Activated CD4-positive, alpha-beta T cell treated with anti-CD3 and anti-CD28 coated beads, Interleukin-2, amount 10 ng/mL, durations not matched to agents 24 days and 14 days (primary cell): ENCODE data around the gene IGF2BP3. TPM values are rescaled to one million over a fixed set of nuclear protein-coding genes. Genes with fewer than 3 reads are reported as not detected.
A peak's percentile ranks its signal among the peaks of the same experiment; 100 is the strongest.
"Not testable (repeated sequence)": the region's sequence is repeated elsewhere in the genome, so short reads cannot be mapped to it uniquely, and the experiment has no call there.

Experiments used
- DNase-seq: peaks from one replicate; pipeline ENCODE4 v3.0.0; 2022
- H3K27ac Mint-ChIP-seq: one replicate; pipeline ENCODE4 v1.8.0; 2022; ENCODE audit warnings: mild to moderate bottlenecking, mixed read lengths
- H3K27me3 Mint-ChIP-seq: one replicate; pipeline ENCODE4 v1.8.0; 2022; ENCODE audit warnings: mixed read lengths
- H3K36me3 Mint-ChIP-seq: one replicate; pipeline ENCODE4 v1.8.0; 2022; ENCODE audit warnings: low read depth, mild to moderate bottlenecking, mixed read lengths
- H3K4me1 Mint-ChIP-seq: one replicate; pipeline ENCODE4 v1.8.0; 2021; ENCODE audit warnings: mixed read lengths
- H3K4me3 Mint-ChIP-seq: one replicate; pipeline ENCODE4 v1.8.0; 2022; ENCODE audit warnings: mild to moderate bottlenecking, moderate library complexity, mixed read lengths
- H3K9me3 Mint-ChIP-seq: one replicate; pipeline ENCODE4 v1.8.0; 2021; ENCODE audit warnings: mixed read lengths
- intact Hi-C: fragments of 100-400 bp; cut with micrococcal nuclease; formaldehyde crosslinking; loops from one replicate; pipeline ENCODE4 v1.15.1; 2023
- total RNA-seq: library from RNA; stranded (reverse); gene quantifications from 2 replicates; pipeline ENCODE4 v1.2.3, GENCODE V29; 2022

Gene IGF2BP3
- total RNA-seq, 1 donor from 2014 or later = 2.2 TPM

DNA sequence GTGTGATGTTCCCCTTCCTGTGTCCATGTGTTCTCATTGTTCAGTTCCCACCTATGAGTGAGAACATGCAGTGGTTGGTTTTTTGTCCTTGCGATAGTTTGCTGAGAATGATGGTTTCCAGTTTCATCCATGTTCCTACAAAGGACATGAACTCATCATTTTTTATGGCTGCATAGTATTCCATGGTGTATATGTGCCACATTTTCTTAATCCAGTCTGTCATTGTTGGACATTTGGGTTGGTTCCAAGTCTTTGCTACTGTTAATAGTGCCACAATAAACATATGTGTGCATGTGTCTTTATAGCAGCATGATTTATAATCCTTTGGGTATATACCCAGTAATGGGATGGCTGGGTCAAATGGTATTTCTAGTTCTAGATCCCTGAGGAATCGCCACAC is 72.2 kb downstream of the IGF2BP3 start:
- H3K9me3 Mint-ChIP-seq, intact Hi-C loops, H3K4me1 Mint-ChIP-seq, H3K27ac Mint-ChIP-seq, DNase-seq, H3K4me3 Mint-ChIP-seq, H3K27me3 Mint-ChIP-seq, H3K36me3 Mint-ChIP-seq: not testable (repeated sequence)

DNA sequence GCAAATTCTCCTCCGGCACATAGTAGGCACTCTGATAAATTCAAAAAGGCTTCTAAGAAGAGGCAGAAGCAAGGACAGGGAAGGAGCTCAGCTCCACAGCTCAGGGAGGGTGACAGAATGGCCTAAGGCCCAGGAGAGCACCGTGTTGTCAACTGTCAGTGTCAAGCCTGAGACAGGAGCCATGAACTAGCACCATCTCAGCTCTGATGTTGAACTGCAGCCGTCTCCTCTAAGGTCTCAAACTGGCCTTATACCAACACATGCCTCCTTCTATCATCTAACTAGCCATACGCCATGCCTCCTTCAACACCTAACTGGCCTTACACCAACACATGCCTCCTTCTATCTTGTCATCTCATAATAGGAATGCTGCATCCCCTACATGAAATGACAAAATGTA is 73.0 kb downstream of the IGF2BP3 start:
- Mint-ChIP-seq H3K36me3 (no peaks in the 10 kb centered on the region), H3K27ac (no peak overlapping the region), H3K9me3 (no peaks in the 10 kb centered on the region), H3K27me3 (peaks cover 7% of the 10 kb centered on the region), H3K4me3 (no peak overlapping the region), H3K4me1 (peaks cover 4% of the 10 kb centered on the region)
- intact Hi-C loops = no loop called here
- no peak for DNase-seq

DNA sequence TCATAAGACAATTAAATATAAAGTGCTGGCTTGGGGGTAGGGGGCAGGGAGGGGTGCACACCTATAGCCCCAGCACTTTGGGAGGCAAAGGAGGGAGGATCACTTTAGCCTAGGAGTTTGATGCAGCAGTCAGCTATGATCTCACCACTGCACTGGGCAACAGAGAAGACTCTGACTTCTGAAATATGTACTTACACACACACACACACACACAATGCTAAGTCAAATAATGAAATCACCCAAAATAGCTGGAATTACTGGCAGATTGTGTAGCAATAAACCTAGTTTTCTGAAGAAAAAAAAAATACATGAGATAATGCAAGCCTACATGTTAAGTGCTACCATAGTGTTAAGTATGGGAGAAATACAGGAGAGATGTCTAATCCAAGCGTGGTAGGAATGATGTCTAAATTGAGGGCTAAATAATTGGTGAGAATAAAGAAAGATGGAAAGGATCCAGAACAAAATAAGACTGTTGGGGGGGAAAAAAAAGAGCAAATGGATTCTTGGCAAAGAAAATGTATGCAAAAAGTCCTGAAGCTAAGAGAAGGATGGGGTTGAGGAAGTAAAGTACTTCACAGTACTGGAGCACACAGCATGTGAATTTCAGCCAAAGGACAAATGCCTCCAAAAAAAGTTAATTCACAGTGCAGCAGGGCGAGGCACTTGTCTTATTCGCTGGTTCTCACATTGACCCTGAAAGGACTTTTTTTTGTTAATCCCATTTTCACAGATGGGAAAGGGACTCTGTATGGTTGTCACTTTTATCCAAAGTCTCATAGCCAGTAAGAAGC is 73.9 kb downstream of the IGF2BP3 start:
- DNase-seq = no peak
- H3K27ac Mint-ChIP-seq = peak overlapping the region; percentile 14
- H3K36me3 Mint-ChIP-seq = no peaks in the 10 kb centered on the region
- no peak overlapping the region for H3K4me3 Mint-ChIP-seq
- peaks cover 7% of the 10 kb centered on the region for H3K27me3 Mint-ChIP-seq
- intact Hi-C loops = no loop called here
- no peaks in the 10 kb centered on the region for H3K9me3 Mint-ChIP-seq
- H3K4me1 Mint-ChIP-seq = peaks cover 8% of the 10 kb centered on the region

DNA sequence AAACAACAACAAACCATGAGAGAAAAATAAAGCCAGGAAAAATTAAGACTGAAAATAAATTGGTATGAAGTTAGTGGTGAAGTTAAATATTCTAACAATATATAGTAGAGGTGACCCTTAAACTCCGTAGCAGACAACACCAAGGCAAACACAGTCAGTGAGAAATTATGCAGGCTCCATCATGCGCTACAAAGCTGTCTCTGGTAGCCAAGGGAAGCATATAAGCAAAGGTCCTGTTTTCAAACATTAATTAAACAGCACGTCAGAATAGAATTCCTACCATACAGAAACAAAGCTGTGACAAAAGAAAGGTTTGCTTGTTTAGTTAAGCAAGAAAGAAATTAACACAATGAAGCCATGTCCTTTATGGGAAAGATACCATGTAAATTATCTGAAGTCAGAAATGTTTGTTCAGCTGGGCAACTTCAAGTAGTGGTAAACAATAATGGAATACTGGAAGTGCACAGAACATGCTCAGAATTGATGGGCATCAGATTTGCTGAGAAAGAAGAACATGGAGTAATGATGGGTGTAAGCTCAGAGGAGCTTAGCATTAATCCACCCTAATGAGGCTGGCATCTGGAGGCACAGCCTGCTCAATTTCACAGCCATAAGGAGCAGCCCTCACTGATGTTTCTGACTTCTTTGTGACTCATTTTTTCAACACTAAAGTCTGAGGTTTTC is 75.7 kb downstream of the IGF2BP3 start:
- no peak for DNase-seq
- H3K4me1 Mint-ChIP-seq = peaks cover 12% of the 10 kb centered on the region
- H3K27ac Mint-ChIP-seq = no peak overlapping the region
- peaks cover 5% of the 10 kb centered on the region for H3K27me3 Mint-ChIP-seq
- H3K36me3 Mint-ChIP-seq = no peaks in the 10 kb centered on the region
- H3K9me3 Mint-ChIP-seq = no peaks in the 10 kb centered on the region
- H3K4me3 Mint-ChIP-seq = no peak overlapping the region
- intact Hi-C loops = no loop called here

DNA sequence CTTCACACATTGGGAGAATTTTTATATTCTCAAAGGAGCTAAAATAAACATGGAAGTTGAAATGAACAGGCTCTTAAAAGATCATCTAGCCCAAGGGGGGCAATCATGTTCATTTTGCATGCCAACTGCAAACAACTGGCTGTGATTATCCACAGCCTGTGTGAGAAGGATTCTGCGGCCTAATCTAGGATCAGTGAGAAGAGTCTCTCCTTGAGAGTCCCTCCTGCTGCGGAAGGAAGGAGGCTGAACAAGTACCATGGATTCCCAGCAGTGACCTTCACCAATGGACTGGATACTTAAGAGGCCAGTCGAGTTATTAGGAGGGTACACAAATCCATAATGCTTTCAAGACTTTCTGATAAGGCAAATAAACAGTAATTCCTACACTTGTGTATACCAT is 76.7 kb downstream of the IGF2BP3 start:
- DNase-seq = no peak
- Mint-ChIP-seq H3K27me3 (peaks cover 6% of the 10 kb centered on the region), H3K27ac (no peak overlapping the region), H3K9me3 (no peaks in the 10 kb centered on the region), H3K4me1 (peaks cover 12% of the 10 kb centered on the region), H3K4me3 (no peak overlapping the region), H3K36me3 (no peaks in the 10 kb centered on the region)
- intact Hi-C loops = no loop called here

DNA sequence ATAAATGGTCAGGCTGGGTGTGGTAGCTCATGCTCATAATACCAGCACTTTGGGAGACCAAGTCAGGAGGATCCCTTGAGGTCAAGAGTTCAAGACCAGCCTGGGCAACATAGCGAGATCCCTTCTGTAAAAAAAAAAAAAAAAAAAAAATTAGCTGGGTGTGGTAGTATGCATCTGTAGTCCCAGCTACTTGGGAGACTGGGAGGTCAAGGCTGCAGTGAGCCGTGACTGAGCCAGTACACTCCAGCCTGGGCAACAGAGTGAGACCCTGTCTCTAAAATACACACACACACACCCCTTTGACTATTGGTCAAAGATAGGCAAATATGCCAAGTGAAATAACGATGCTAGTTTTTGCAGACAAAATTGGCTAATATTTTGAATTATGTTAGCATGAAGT is 80.6 kb downstream of the IGF2BP3 start:
- H3K4me3 Mint-ChIP-seq = no peak overlapping the region
- H3K27me3 Mint-ChIP-seq = peaks cover 13% of the 10 kb centered on the region
- H3K9me3 Mint-ChIP-seq = no peaks in the 10 kb centered on the region
- intact Hi-C loops = no loop called here
- no peak for DNase-seq
- no peaks in the 10 kb centered on the region for H3K36me3 Mint-ChIP-seq
- H3K27ac Mint-ChIP-seq = no peak overlapping the region
- peaks cover 12% of the 10 kb centered on the region for H3K4me1 Mint-ChIP-seq

DNA sequence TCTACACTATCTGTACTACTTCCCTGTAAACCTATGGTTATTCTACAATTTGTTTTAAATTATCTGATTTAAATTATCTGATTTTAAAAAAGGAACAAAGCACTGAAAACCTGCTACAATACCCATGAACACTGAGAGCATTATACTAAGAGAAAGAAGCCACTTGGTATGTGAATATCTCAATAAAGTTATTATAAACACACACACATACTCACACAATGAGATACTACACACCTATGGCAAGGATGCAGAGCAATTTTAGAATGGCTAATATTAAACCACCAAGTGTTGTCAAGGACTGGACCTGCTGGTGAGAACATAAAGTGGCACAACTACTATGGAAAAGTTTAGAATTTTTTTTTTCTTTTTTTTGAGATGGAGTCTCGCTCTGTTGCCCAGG is 82.7 kb downstream of the IGF2BP3 start:
- Mint-ChIP-seq H3K36me3 (no peaks in the 10 kb centered on the region), H3K27me3 (peaks cover 14% of the 10 kb centered on the region), H3K27ac (no peak overlapping the region), H3K4me3 (no peak overlapping the region), H3K9me3 (no peaks in the 10 kb centered on the region), H3K4me1 (peaks cover 19% of the 10 kb centered on the region)
- DNase-seq = no peak
- intact Hi-C loops = no loop called here

DNA sequence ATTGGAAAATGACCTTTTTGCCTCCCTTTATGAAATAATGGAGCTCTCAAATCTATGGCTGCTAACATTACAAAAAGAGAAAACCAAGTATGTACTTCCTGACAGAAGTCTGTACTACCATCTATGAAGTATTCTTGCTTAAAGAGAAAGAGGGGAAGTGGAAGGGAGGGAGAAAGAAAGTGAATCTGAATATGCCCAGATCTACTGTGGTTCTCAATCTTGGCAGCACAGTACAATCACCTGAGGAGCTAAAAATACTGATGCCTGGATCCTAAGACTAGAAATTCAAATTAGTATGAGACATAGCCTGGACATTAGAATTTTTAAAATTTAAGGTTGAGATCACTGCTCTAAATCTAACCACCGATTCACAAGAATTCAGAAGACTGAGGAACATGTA is 85.2 kb downstream of the IGF2BP3 start:
- intact Hi-C loops = no loop called here
- Mint-ChIP-seq H3K27me3 (peaks cover 14% of the 10 kb centered on the region), H3K4me1 (peaks cover 18% of the 10 kb centered on the region), H3K36me3 (no peaks in the 10 kb centered on the region), H3K4me3 (no peak overlapping the region), H3K27ac (no peak overlapping the region), H3K9me3 (no peaks in the 10 kb centered on the region)
- DNase-seq = no peak

DNA sequence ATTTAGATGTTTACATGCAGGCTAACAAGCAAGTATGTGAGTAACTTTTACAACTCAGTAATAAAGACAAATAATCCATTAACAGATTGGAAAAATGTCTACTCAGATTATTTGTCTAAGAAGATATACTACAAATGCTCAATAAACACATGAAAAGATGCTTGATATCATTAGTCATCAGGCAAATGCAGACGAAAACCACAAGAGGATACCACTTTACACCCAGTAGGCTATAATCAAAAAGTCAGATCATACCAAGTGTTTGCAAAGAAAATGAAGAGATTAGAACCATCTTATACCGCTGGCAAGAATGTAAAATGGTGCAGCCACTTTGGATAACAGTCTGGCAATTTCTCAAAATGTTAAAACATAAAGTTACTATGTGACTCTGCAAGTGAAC is 87.1 kb downstream of the IGF2BP3 start:
- H3K4me1 Mint-ChIP-seq = peaks cover 20% of the 10 kb centered on the region
- intact Hi-C loops = no loop called here
- no peaks in the 10 kb centered on the region for H3K9me3 Mint-ChIP-seq
- H3K27me3 Mint-ChIP-seq = peaks cover 10% of the 10 kb centered on the region
- DNase-seq = no peak
- no peak overlapping the region for H3K27ac Mint-ChIP-seq
- H3K36me3 Mint-ChIP-seq = no peaks in the 10 kb centered on the region
- H3K4me3 Mint-ChIP-seq = no peak overlapping the region

DNA sequence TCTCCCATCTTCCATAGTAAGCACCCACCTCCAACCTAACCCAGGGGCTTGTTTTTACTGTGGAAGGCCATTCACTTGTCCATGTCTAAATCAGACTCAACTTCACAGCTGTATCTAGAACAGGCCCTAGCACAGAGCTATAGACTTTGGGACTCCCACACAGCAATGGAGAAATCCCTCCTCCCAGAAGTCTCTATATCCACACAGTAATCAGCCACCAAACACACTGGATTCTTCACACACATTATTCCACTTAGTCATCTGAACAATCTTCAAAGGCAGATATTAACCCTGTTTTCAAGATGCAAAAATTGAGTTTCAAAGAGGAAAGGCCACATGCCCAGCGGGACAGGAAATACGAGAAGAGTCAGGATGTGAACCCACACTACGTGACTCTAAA is 89.3 kb downstream of the IGF2BP3 start:
- Mint-ChIP-seq H3K27me3 (peaks cover 2% of the 10 kb centered on the region), H3K27ac (peak overlapping the region; percentile 66), H3K36me3 (no peaks in the 10 kb centered on the region), H3K9me3 (no peaks in the 10 kb centered on the region), H3K4me1 (peaks cover 32% of the 10 kb centered on the region), H3K4me3 (no peak overlapping the region)
- no peak for DNase-seq
- intact Hi-C loops = no loop called here

DNA sequence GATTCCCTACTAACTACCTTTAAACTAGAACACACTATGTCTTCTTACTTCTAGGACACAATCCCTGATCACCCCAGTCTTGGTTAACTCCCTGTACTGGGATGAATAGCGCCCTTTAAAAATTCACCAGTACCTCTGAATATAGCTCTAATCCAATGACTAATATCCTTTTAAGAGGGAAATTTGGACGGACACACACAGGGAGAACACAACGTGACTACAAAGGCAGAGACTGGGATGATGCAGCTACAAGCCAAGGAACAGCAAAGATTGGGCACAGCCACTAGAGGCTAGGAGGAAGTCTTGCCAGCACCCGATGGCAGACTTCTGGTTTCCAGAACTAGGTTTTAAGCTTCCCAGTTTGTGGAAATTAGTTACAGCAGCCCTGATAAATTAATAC is 89.7 kb downstream of the IGF2BP3 start:
- no peak for DNase-seq
- no peak overlapping the region for H3K27ac Mint-ChIP-seq
- peaks cover 4% of the 10 kb centered on the region for H3K27me3 Mint-ChIP-seq
- intact Hi-C loops = no loop called here
- H3K9me3 Mint-ChIP-seq = no peaks in the 10 kb centered on the region
- H3K4me1 Mint-ChIP-seq = peaks cover 33% of the 10 kb centered on the region
- no peaks in the 10 kb centered on the region for H3K36me3 Mint-ChIP-seq
- no peak overlapping the region for H3K4me3 Mint-ChIP-seq

DNA sequence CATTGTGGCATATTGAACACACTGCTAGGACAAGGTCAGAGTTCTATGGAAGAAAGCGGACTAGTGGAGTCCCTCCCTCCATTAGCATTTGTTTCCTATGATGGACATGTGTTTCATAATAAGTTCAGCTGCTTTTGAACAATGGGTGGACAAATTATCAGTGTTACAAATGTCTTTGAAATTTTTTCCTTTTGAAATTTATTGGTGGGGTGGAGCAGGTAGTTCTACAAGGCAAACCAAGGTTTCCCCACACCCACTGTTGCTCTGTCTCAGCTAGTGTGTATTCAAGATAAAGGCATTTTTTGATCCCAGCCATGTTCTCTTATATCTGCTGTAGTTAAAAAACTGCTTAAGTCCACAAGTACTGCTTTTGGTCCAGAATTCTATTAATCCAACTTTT is 91.3 kb downstream of the IGF2BP3 start:
- Mint-ChIP-seq H3K27ac (no peak overlapping the region), H3K36me3 (no peaks in the 10 kb centered on the region), H3K4me1 (peaks cover 28% of the 10 kb centered on the region), H3K27me3 (peaks cover 6% of the 10 kb centered on the region), H3K9me3 (no peaks in the 10 kb centered on the region), H3K4me3 (no peak overlapping the region)
- DNase-seq = no peak
- intact Hi-C loops = loop anchor here (5.0 kb wide), 1 partner anchor 1442 kb away; no protein-coding TSS in a partner anchor

DNA sequence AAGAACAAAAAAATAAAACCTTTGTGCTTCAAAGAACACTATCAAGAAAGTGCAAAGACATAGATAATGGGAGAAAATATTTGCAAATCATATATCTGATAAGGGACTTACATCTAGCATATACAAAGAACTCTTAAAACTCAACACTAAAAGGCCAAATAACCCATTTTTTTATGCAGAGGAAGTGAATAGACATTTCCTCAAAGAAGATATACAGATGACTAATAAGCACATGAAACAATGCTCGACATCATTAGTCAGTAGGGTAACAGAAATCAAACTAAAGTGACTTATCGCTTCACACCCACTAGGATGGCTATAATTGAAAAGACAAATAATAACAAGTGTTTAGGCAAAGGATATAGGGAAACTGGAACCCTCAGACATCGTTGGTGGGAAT is 93.2 kb downstream of the IGF2BP3 start:
- H3K9me3 Mint-ChIP-seq = no peaks in the 10 kb centered on the region
- no peaks in the 10 kb centered on the region for H3K36me3 Mint-ChIP-seq
- intact Hi-C loops = loop anchor here (5.0 kb wide), 1 partner anchor 1440 kb away; no protein-coding TSS in a partner anchor
- peak overlapping the region; percentile 84 for H3K27ac Mint-ChIP-seq
- DNase-seq = no peak
- H3K4me1 Mint-ChIP-seq = peaks cover 42% of the 10 kb centered on the region
- no peak overlapping the region for H3K4me3 Mint-ChIP-seq
- H3K27me3 Mint-ChIP-seq = peaks cover 8% of the 10 kb centered on the region

DNA sequence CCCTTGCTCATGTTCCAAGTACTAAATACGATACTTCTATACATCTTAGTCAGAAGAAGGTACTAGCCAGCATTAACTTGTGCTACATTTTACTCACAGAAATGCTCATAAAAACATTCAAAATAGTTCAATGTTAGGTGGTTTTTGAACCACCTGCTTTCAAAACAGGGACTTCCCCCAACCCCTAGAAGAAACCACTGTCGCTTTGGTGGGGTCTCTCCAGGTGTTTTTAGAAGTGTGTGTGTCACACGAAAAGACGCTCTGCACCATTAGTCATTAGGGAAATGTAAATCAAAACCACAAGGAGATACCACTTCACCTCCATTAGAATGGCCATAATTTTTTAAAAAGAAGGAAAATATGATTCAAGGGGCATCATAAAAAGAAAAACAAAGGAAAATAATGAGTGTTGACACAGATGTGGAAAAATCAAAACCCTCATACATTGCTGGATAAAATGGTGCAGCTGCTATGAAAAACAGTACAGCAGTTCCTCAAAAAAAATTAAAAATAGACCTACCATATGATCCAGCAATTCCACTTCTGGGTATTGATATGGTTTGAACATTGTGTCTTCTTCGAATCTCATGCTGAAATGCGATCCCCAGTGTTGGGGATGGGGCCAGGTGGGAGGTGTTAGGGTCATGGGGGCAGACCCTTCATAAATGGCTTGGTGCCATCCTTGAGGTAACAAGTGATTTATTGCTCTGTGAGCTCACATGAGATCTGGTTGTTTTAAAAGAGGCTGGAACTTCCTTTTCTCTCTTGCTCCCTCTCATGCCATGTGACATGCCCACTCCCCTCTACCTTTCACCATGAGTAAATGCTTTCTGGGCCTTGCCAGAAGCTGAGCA is 96.9 kb downstream of the IGF2BP3 start:
- Mint-ChIP-seq H3K4me3 (peak overlapping the region; percentile 37), H3K27ac (peak overlapping the region; percentile 94), H3K4me1 (peaks cover 51% of the 10 kb centered on the region), H3K36me3 (no peaks in the 10 kb centered on the region), H3K9me3 (no peaks in the 10 kb centered on the region), H3K27me3 (peaks cover 17% of the 10 kb centered on the region)
- DNase-seq = peak; percentile 80
- intact Hi-C loops = loop anchor here (1.0 to 2.0 kb wide), 6 partner anchors 16 to 222 kb away; partner anchors contain the start of gene MALSU1
